HL-60 (cell line): Measurements from ENCODE around the gene ENGASE.

ENCODE experiments used
- DNase-seq, 2 experiments: peaks; one replicate each; pipeline ENCODE4 v3.0.0-alpha.2; 2010 to 2020; ENCODE audit warnings: low read depth in 1 of 2, low spot score in 1 of 2
- H3K27ac ChIP-seq: fragments of 250-450 bp; sonication (Bioruptor Pico); replicated peaks from 2 replicates; pipeline ENCODE4 v1.5.1; 2020; ENCODE audit warnings: mild to moderate bottlenecking, moderate library complexity
- H3K27me3 ChIP-seq: fragments of 250-450 bp; sonication (Bioruptor Pico); 2 replicates; pipeline ENCODE4 v1.5.1; 2021; ENCODE audit warnings: mild to moderate bottlenecking, moderate library complexity; ENCODE audit not compliant: insufficient read depth, poor library complexity, severe bottlenecking
- H3K4me3 ChIP-seq: replicated peaks from 2 replicates; pipeline ENCODE4 v1.5.1; 2011; ENCODE audit warnings: mild to moderate bottlenecking, control low read depth, low read length; ENCODE audit not compliant: insufficient read depth
- GABPA ChIP-seq: IDR thresholded peaks from 2 replicates; pipeline ENCODE4 v1.6.1; 2012; ENCODE audit warnings: low read depth
- POLR2AphosphoS5 ChIP-seq: IDR thresholded peaks from 2 replicates; pipeline ENCODE4 v1.6.1; 2012; ENCODE audit warnings: low read depth
- REST ChIP-seq: IDR thresholded peaks from 2 replicates; pipeline ENCODE4 v1.6.1; 2012; ENCODE audit warnings: low read depth; ENCODE audit not compliant: insufficient replicate concordance
- SPI1 ChIP-seq: IDR thresholded peaks from 2 replicates; pipeline ENCODE4 v1.6.1; 2012; ENCODE audit warnings: low read depth, mild to moderate bottlenecking, borderline replicate concordance
- TF ChIP-seq, protein P1 (sequence below): IDR thresholded peaks from one replicate; pipeline ENCODE4 v1.5.1; 2011; ENCODE audit warnings: low read length, control low read depth, inconsistent platforms; ENCODE audit not compliant: insufficient read depth

The ENGASE gene

GRCh38 chr17:79031996-79032875 is 42.4 kb upstream of the ENGASE start:
- H3K27ac ChIP-seq, result no peak overlapping the region
- H3K27me3 ChIP-seq, result peaks cover 26% of the 10 kb centered on the region
- no peak for TF ChIP-seq REST
- no peak for TF ChIP-seq POLR2AphosphoS5
- TF ChIP-seq, protein P1, sequence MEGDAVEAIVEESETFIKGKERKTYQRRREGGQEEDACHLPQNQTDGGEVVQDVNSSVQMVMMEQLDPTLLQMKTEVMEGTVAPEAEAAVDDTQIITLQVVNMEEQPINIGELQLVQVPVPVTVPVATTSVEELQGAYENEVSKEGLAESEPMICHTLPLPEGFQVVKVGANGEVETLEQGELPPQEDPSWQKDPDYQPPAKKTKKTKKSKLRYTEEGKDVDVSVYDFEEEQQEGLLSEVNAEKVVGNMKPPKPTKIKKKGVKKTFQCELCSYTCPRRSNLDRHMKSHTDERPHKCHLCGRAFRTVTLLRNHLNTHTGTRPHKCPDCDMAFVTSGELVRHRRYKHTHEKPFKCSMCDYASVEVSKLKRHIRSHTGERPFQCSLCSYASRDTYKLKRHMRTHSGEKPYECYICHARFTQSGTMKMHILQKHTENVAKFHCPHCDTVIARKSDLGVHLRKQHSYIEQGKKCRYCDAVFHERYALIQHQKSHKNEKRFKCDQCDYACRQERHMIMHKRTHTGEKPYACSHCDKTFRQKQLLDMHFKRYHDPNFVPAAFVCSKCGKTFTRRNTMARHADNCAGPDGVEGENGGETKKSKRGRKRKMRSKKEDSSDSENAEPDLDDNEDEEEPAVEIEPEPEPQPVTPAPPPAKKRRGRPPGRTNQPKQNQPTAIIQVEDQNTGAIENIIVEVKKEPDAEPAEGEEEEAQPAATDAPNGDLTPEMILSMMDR, result no peak
- TF ChIP-seq SPI1, result no peak
- no peak for TF ChIP-seq GABPA
- no peak overlapping the region for H3K4me3 ChIP-seq
- no peak for DNase-seq

GRCh38 chr17:79033046-79033616 is 41.5 kb upstream of the ENGASE start:
- no peak overlapping the region for H3K27ac ChIP-seq
- TF ChIP-seq REST (no peak), POLR2AphosphoS5 (no peak), SPI1 (no peak)
- TF ChIP-seq, protein P1, result no peak
- no peak overlapping the region for H3K4me3 ChIP-seq
- peaks cover 17% of the 10 kb centered on the region for H3K27me3 ChIP-seq
- no peak for DNase-seq

- H3K27ac ChIP-seq, result no peak overlapping the region
- DNase-seq, result no peak
- H3K27me3 ChIP-seq, result peaks cover 9% of the 10 kb centered on the region
- TF ChIP-seq GABPA (no peak), REST (no peak), POLR2AphosphoS5 (no peak), SPI1 (no peak)
- TF ChIP-seq, protein P1, result no peak
- H3K4me3 ChIP-seq, result no peak overlapping the region
These were observed 40.7 kb upstream of the ENGASE start for GRCh38 chr17:79033741-79034501.
